HCT116 (cell line): ENCODE results near the gene SLC16A11. TPM values are rescaled to one million over a fixed set of nuclear protein-coding genes. Genes with fewer than 3 reads are reported as not detected.

Experiments used
- ATAC-seq: fragments of 200-7000 bp; cut with Tn5 transposase; 2 replicates; pipeline ENCODE4 v1.9.1; 2020; ENCODE audit warnings: mild to moderate bottlenecking, moderate library complexity
- BruUV-seq: library from RNA; stranded (reverse); fragments of 400-500 nt; replicated peaks from 2 replicates; lab custom pipeline; 2021; lab: Mats Ljungman, UMichigan
- CTCF ChIA-PET: fragments of 300-600 bp; sonication (Branson Sonifier 250); formaldehyde crosslinking; loops from one replicate; lab custom pipeline; 2021; ENCODE audit warnings: antibody characterized with exemption; lab: Charles Lee
- POLR2A ChIA-PET: fragments of 300-600, 350-600 bp; sonication (Branson Sonifier 250); formaldehyde crosslinking; loops from one replicate; lab custom pipeline; 2021; ENCODE audit warnings: antibody characterized with exemption; lab: Charles Lee
- RAD21 ChIA-PET, 2 experiments: fragments of 300-600 bp; sonication (Branson Sonifier 250); formaldehyde crosslinking; loops; one replicate each; lab custom pipeline; 2023; ENCODE audit warnings: low total read pairs in 2 of 2; ENCODE audit not compliant: uncharacterized antibody in 2 of 2, unreplicated experiment in 2 of 2, low non-redundant PET in 1 of 2; lab: Charles Lee
- DNase-seq: peaks from one replicate; pipeline ENCODE4 v3.0.0-alpha.2; 2010; ENCODE audit warnings: low read depth, low spot score
- H2AFZ ChIP-seq: fragments of 200-600 bp; shearing (Covaris generic), sonication (generic); 2 replicates; pipeline ENCODE4 v1.6.1; 2017; ENCODE audit warnings: low read depth, mixed run types, mixed read lengths, antibody characterized with exemption, low read length; ENCODE audit not compliant: poor library complexity, severe bottlenecking
- H3K27ac ChIP-seq: 2 replicates; pipeline ENCODE4 v1.5.1; 2012; ENCODE audit warnings: low read depth, low read length
- H3K27me3 ChIP-seq: fragments of 200-600 bp; sonication (generic); 2 replicates; pipeline ENCODE4 v1.6.1; 2016; ENCODE audit warnings: mixed run types, low read length, mixed read lengths; ENCODE audit not compliant: insufficient read depth
- H3K36me3 ChIP-seq, 2 experiments: fragments of 200-500 bp in 1 of 2; fragments of 200-600 bp in 1 of 2; sonication (Bioruptor generic) in 1 of 2; sonication (generic) in 1 of 2; 2 replicates each; pipeline versions ENCODE4 v1.5.1 to v1.6.1; 2014 to 2016; ENCODE audit warnings: low read length in 2 of 2, inconsistent platforms in 1 of 2, mixed read lengths in 1 of 2, mixed run types in 1 of 2; ENCODE audit not compliant: insufficient read depth in 2 of 2, control insufficient read depth in 1 of 2
- H3K4me1 ChIP-seq, 2 experiments: fragments of 200-600 bp in 1 of 2; sonication (generic) in 1 of 2; 2 replicates each; pipeline versions ENCODE4 v1.5.1 to v1.6.1; 2012 to 2017; ENCODE audit warnings: low read length in 2 of 2, inconsistent platforms in 1 of 2, mild to moderate bottlenecking in 1 of 2, mixed read lengths in 1 of 2, mixed run types in 1 of 2, moderate library complexity in 1 of 2; ENCODE audit not compliant: insufficient read depth in 2 of 2, control insufficient read depth in 1 of 2
- H3K4me2 ChIP-seq: fragments of 200-600 bp; sonication (generic); 2 replicates; pipeline ENCODE4 v1.6.1; 2017; ENCODE audit warnings: mixed run types, low read length, mixed read lengths
- H3K4me3 ChIP-seq, 2 experiments: fragments of 200-600 bp in 1 of 2; sonication (generic) in 1 of 2; replicated peaks in 1 of 2; 2 replicates each; pipeline ENCODE4 v1.5.1; 2011 to 2016; ENCODE audit warnings: low read length in 2 of 2, control low read depth in 1 of 2, low read depth in 1 of 2, mild to moderate bottlenecking in 1 of 2, mixed read lengths in 1 of 2, mixed run types in 1 of 2
- H3K79me2 ChIP-seq: fragments of 200-600 bp; sonication (generic); 2 replicates; pipeline ENCODE4 v1.6.1; 2017; ENCODE audit warnings: mild to moderate bottlenecking, mixed run types, low read length, moderate library complexity, mixed read lengths; ENCODE audit not compliant: insufficient read depth
- H3K9ac ChIP-seq: fragments of 200-600 bp; sonication (generic); 2 replicates; pipeline ENCODE4 v1.6.1; 2016; ENCODE audit warnings: low read length, mixed read lengths
- H3K9me2 ChIP-seq: fragments of 200-600 bp; sonication (generic), shearing (Covaris generic); 2 replicates; pipeline ENCODE4 v1.6.1; 2017; ENCODE audit warnings: mixed run types, mild to moderate bottlenecking, moderate library complexity; ENCODE audit not compliant: insufficient read depth
- H3K9me3 ChIP-seq, 2 experiments: fragments of 200-500 bp in 1 of 2; fragments of 200-600 bp in 1 of 2; sonication (Bioruptor generic) in 1 of 2; sonication (generic) in 1 of 2; 2 replicates each; pipeline ENCODE4 v1.6.1; 2014 to 2017; ENCODE audit warnings: low read length in 2 of 2, mixed read lengths in 2 of 2, inconsistent platforms in 1 of 2, low read depth in 1 of 2, mild to moderate bottlenecking in 1 of 2, mixed run types in 1 of 2, moderate library complexity in 1 of 2; ENCODE audit not compliant: control insufficient read depth in 1 of 2, insufficient read depth in 1 of 2
- H4K20me1 ChIP-seq: fragments of 200-600 bp; sonication (generic), shearing (Covaris generic); 2 replicates; pipeline ENCODE4 v1.6.1; 2017; ENCODE audit warnings: mixed run types, mild to moderate bottlenecking, moderate library complexity; ENCODE audit not compliant: insufficient read depth
- ATF3 ChIP-seq: IDR thresholded peaks from 2 replicates; pipeline ENCODE4 v1.6.1; 2012
- CTCF ChIP-seq, 3 experiments: fragments of 200-600 bp in 1 of 3; sonication (generic) in 1 of 3; IDR thresholded peaks in 2 of 3; conservative IDR thresholded peaks in 1 of 3; 2 replicates each; pipeline ENCODE4 v1.5.1; 2012 to 2017; ENCODE audit warnings: low read depth in 2 of 3, low read length in 2 of 3, antibody characterized with exemption in 1 of 3, borderline replicate concordance in 1 of 3, control low read depth in 1 of 3, mild to moderate bottlenecking in 1 of 3, mixed read lengths in 1 of 3, mixed run types in 1 of 3, moderate library complexity in 1 of 3; ENCODE audit not compliant: insufficient read depth in 1 of 3
- EZH2phosphoT487 ChIP-seq: fragments of 200-600 bp; IDR thresholded peaks from 2 replicates; pipeline ENCODE4 v1.6.1; 2018; ENCODE audit warnings: antibody characterized with exemption, borderline replicate concordance
- JUND ChIP-seq: IDR thresholded peaks from 2 replicates; pipeline ENCODE4 v1.6.1; 2012
- POLR2A ChIP-seq: IDR thresholded peaks from 2 replicates; pipeline ENCODE4 v1.7.0; 2011; ENCODE audit warnings: borderline replicate concordance; ENCODE audit not compliant: insufficient read depth, insufficient read length; ENCODE audit errors: extremely low read depth
- POLR2AphosphoS5 ChIP-seq: IDR thresholded peaks from 2 replicates; pipeline ENCODE4 v1.6.1; 2011; ENCODE audit warnings: mild to moderate bottlenecking, low read depth, low read length, moderate library complexity
- RAD21 ChIP-seq: IDR thresholded peaks from 2 replicates; pipeline ENCODE4 v1.6.1; 2012; ENCODE audit warnings: low read depth, mild to moderate bottlenecking
- SIN3A ChIP-seq: IDR thresholded peaks from 2 replicates; pipeline ENCODE4 v1.6.1; 2012; ENCODE audit warnings: low read depth
- TCF7L2 ChIP-seq: IDR thresholded peaks from 2 replicates; pipeline ENCODE4 v1.7.0; 2011; ENCODE audit warnings: borderline replicate concordance, inconsistent platforms; ENCODE audit not compliant: insufficient read depth, insufficient read length; ENCODE audit errors: extremely low read depth
- YY1 ChIP-seq: IDR thresholded peaks from 2 replicates; pipeline ENCODE4 v1.6.1; 2011; ENCODE audit warnings: low read length, low read depth, moderate library complexity, mild to moderate bottlenecking; ENCODE audit not compliant: insufficient replicate concordance; ENCODE audit errors: extremely low read depth
- ZNF274 ChIP-seq: fragments of 200-500 bp; sonication (Bioruptor generic); IDR thresholded peaks from 2 replicates; pipeline ENCODE4 v1.6.1; 2014; ENCODE audit warnings: mild to moderate bottlenecking, low read depth, low read length, inconsistent platforms
- intact Hi-C: fragments of 100-400 bp; cut with micrococcal nuclease; formaldehyde crosslinking; loops from 2 replicates; pipeline ENCODE4 v1.10.0; 2022
- total RNA-seq: library from RNA; stranded (reverse); gene quantifications from one replicate; pipeline ENCODE4 v1.2.1, GENCODE V29; 2021; ENCODE audit not compliant: unreplicated experiment
- TF ChIP-seq, protein P1 (sequence below): IDR thresholded peaks from 2 replicates; pipeline ENCODE4 v1.6.1; 2012
- TF ChIP-seq, protein P2 (sequence below): IDR thresholded peaks from 2 replicates; pipeline ENCODE4 v1.6.1; 2012; ENCODE audit warnings: low read depth

Gene SLC16A11
- total RNA-seq, 1 experiment from 2014 or later = not detected

GRCh38 chr17:7079581-7080455 is 35.9 kb upstream of the SLC16A11 start, which contains the start of gene CLEC10A:
CLEC10A (minus strand) TSS chr17:7080251; CDS start chr17:7078812, 1,439 bp downstream.
- H3K79me2 ChIP-seq = no peaks in the 10 kb centered on the region
- no peaks in the 10 kb centered on the region for H4K20me1 ChIP-seq
- TF ChIP-seq JUND (no peak), SIN3A (no peak), POLR2AphosphoS5 (no peak), POLR2A (no peak), TCF7L2 (no peak), EZH2phosphoT487 (no peak), ATF3 (no peak), RAD21 (no peak), ZNF274 (no peak), YY1 (no peak), CTCF (IDR thresholded peaks at IDR 0.05 in 2 of 3, conservative IDR thresholded peaks at IDR 0.05 in 1 of 3; ENCODE audit: borderline replicate concordance in 1 of 3, insufficient read depth in 1 of 3, low read depth in 2 of 3, low read length in 2 of 3) (no peak)
- TF ChIP-seq, protein P1, sequence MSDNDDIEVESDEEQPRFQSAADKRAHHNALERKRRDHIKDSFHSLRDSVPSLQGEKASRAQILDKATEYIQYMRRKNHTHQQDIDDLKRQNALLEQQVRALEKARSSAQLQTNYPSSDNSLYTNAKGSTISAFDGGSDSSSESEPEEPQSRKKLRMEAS = no peak
- TF ChIP-seq, protein P2, sequence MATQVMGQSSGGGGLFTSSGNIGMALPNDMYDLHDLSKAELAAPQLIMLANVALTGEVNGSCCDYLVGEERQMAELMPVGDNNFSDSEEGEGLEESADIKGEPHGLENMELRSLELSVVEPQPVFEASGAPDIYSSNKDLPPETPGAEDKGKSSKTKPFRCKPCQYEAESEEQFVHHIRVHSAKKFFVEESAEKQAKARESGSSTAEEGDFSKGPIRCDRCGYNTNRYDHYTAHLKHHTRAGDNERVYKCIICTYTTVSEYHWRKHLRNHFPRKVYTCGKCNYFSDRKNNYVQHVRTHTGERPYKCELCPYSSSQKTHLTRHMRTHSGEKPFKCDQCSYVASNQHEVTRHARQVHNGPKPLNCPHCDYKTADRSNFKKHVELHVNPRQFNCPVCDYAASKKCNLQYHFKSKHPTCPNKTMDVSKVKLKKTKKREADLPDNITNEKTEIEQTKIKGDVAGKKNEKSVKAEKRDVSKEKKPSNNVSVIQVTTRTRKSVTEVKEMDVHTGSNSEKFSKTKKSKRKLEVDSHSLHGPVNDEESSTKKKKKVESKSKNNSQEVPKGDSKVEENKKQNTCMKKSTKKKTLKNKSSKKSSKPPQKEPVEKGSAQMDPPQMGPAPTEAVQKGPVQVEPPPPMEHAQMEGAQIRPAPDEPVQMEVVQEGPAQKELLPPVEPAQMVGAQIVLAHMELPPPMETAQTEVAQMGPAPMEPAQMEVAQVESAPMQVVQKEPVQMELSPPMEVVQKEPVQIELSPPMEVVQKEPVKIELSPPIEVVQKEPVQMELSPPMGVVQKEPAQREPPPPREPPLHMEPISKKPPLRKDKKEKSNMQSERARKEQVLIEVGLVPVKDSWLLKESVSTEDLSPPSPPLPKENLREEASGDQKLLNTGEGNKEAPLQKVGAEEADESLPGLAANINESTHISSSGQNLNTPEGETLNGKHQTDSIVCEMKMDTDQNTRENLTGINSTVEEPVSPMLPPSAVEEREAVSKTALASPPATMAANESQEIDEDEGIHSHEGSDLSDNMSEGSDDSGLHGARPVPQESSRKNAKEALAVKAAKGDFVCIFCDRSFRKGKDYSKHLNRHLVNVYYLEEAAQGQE = no peak
- no peak within 1 kb of the TSS for H3K9ac ChIP-seq
- POLR2A ChIA-PET = no interaction called here
- H3K9me2 ChIP-seq = no peaks in the 10 kb centered on the region
- H3K4me3 ChIP-seq = no peak within 1 kb of the TSS
- H3K4me2 ChIP-seq = no peak within 1 kb of the TSS
- H3K9me3 ChIP-seq = no peaks in the 10 kb centered on the region
- DNase-seq = no peak
- H3K27me3 ChIP-seq = no peaks in the 10 kb centered on the region
- H2AFZ ChIP-seq = no peak within 1 kb of the TSS
- H3K36me3 ChIP-seq = no peaks in the 10 kb centered on the region
- BruUV-seq = no TSS peak
- no peaks in the 10 kb centered on the region for H3K4me1 ChIP-seq
- intact Hi-C loops = no loop called here
- no peak for ATAC-seq
- no peak within 1 kb of the TSS for H3K27ac ChIP-seq
- CTCF ChIA-PET = no interaction called here
- RAD21 ChIA-PET = no interaction called here
